Gastroesophageal sphincter (tissue), 3 donors: ENCODE measurements around the gene USP32.

Source experiments
- CTCF ChIP-seq, 4 experiments: fragments of 200-600 bp in 2 of 4; fragments of 450-650 bp in 2 of 4; sonication (generic) in 1 of 4; IDR thresholded peaks; one replicate each; pipeline ENCODE4 v1.5.1; 2017 to 2019; ENCODE audit warnings: antibody characterized with exemption in 4 of 4, mild to moderate bottlenecking in 2 of 4, moderate library complexity in 2 of 4
- POLR2A ChIP-seq, 2 donors: fragments of 450-650 bp; IDR thresholded peaks; one replicate each; pipeline ENCODE4 v1.6.1; 2017; ENCODE audit warnings: antibody characterized with exemption in 2 of 2, mild to moderate bottlenecking in 2 of 2, moderate library complexity in 1 of 2

DNA sequence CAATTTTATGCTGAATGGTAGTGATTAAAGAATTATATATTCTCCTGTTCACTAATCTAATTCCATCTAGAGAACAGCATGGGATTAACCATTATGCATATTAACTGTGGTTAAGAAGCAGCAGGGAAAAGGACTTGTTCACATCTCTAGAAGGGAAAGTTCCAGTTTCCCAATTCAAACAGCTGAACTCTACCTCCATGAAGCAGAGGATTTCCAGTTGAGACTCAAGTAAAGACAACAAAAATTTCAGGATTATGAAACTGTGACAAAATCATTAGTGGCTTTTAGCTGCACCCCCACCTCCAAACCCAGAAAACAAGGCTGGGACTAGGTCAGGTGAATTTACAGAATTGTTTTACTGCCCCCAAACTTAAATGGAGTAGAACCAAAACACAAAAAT, 73.6 kb downstream of the USP32 start:
- TF ChIP-seq CTCF (IDR thresholded peaks at IDR 0.05) (no peak), POLR2A (IDR thresholded peaks at IDR 0.05) (no peak)
